Keratinocyte (primary cell): ENCODE results near the gene NRG2. TPM values are rescaled to one million over a fixed set of nuclear protein-coding genes. Genes with fewer than 3 reads are reported as not detected.

Experiments
- DNase-seq: peaks from one replicate; pipeline ENCODE4 v3.0.0-alpha.2; 2011; ENCODE audit warnings: low read depth, missing footprints, low spot score
- FAIRE-seq: peaks from 2 replicates; lab custom pipeline; 2011; peaks lifted over from hg19 to GRCh38; lab: Jason Lieb, UNC
- H2AFZ ChIP-seq: 2 replicates; pipeline ENCODE4 v1.6.0; 2012; ENCODE audit warnings: low read length, control low read depth, inconsistent platforms; ENCODE audit not compliant: control insufficient read depth
- H3K27ac ChIP-seq: 2 replicates; pipeline ENCODE4 v1.5.1; 2011; ENCODE audit warnings: low read length; ENCODE audit not compliant: control insufficient read depth, insufficient read depth
- H3K27me3 ChIP-seq: 3 replicates; pipeline ENCODE4 v1.6.0; 2011; ENCODE audit warnings: low read length; ENCODE audit not compliant: control insufficient read depth, insufficient read depth; ENCODE audit errors: extremely low read depth
- H3K36me3 ChIP-seq, 2 experiments: 2 replicates in 1 of 2; 3 replicates in 1 of 2; pipeline ENCODE4 v1.5.1; 2011; ENCODE audit warnings: low read length in 2 of 2, mild to moderate bottlenecking in 1 of 2; ENCODE audit not compliant: control insufficient read depth in 2 of 2, insufficient read depth in 2 of 2; ENCODE audit errors: extremely low read depth in 1 of 2
- H3K4me1 ChIP-seq: 3 replicates; pipeline ENCODE4 v1.5.1; 2011; ENCODE audit warnings: low read length; ENCODE audit not compliant: control insufficient read depth, insufficient read depth; ENCODE audit errors: extremely low read depth
- H3K4me2 ChIP-seq: 3 replicates; pipeline ENCODE4 v1.6.0; 2011; ENCODE audit warnings: low read depth, low read length; ENCODE audit not compliant: control insufficient read depth, insufficient read depth; ENCODE audit errors: extremely low read depth
- H3K4me3 ChIP-seq, 3 experiments: fragments of 200-600 bp in 1 of 3; sonication (generic) in 1 of 3; 2 replicates in 2 of 3; 3 replicates in 1 of 3; pipeline ENCODE4 v1.5.1; 2011 to 2016; ENCODE audit warnings: low read length in 3 of 3, mild to moderate bottlenecking in 3 of 3, control low read depth in 2 of 3, inconsistent platforms in 1 of 3, low read depth in 1 of 3, mixed read lengths in 1 of 3, mixed run types in 1 of 3, moderate library complexity in 1 of 3; ENCODE audit not compliant: control insufficient read depth in 2 of 3, insufficient read depth in 2 of 3; ENCODE audit errors: extremely low read depth in 1 of 3
- H3K79me2 ChIP-seq: 2 replicates; pipeline ENCODE4 v1.6.0; 2012; ENCODE audit warnings: low read length; ENCODE audit not compliant: control insufficient read depth, insufficient read depth
- H3K9ac ChIP-seq: 3 replicates; pipeline ENCODE4 v1.6.0; 2011; ENCODE audit warnings: low read length; ENCODE audit not compliant: control insufficient read depth, insufficient read depth; ENCODE audit errors: extremely low read depth
- H3K9me1 ChIP-seq: 3 replicates; pipeline ENCODE4 v1.6.0; 2011; ENCODE audit warnings: low read length; ENCODE audit not compliant: control insufficient read depth, insufficient read depth; ENCODE audit errors: extremely low read depth
- H3K9me3 ChIP-seq: 2 replicates; pipeline ENCODE4 v1.5.1; 2012; ENCODE audit warnings: low read depth, low read length; ENCODE audit not compliant: control insufficient read depth
- H4K20me1 ChIP-seq: 3 replicates; pipeline ENCODE4 v1.6.0; 2011; ENCODE audit warnings: low read length; ENCODE audit not compliant: control insufficient read depth, insufficient read depth; ENCODE audit errors: extremely low read depth
- EZH2 ChIP-seq: IDR thresholded peaks from one replicate; pipeline ENCODE4 v1.6.1; 2012; ENCODE audit warnings: inconsistent platforms, mild to moderate bottlenecking, low read length, moderate library complexity
- dilution Hi-C: fragments of 300-500 bp; cut with MboI; formaldehyde crosslinking; loops from one replicate; pipeline ENCODE4 v1.7.0; 2020; ENCODE audit warnings: low sequenced_read_pairs; ENCODE audit not compliant: extremely low pct_ligation_motif_present
- polyA plus RNA-seq, 5 experiments: library from polyadenylated mRNA; depleted of rRNA in 3 of 5; stranded (reverse) in 3 of 5; stranded (forward) in 1 of 5; unstranded in 1 of 5; fragments of >200 nt; gene quantifications; 1 replicate in 1 of 5; 2 replicates in 3 of 5; 3 replicates in 1 of 5; pipeline versions ENCODE4 v1.2.1 to v1.2.3, GENCODE V29; 2011 to 2012; ENCODE audit warnings: missing spikeins in 2 of 5, low read depth in 1 of 5, low replicate concordance in 1 of 5
- TF ChIP-seq, protein P1 (sequence below), 3 experiments: IDR thresholded peaks in 1 of 3; conservative IDR thresholded peaks in 1 of 3; optimal IDR thresholded peaks in 1 of 3; 2 replicates in 2 of 3; 3 replicates in 1 of 3; pipeline versions ENCODE3 to v1.5.1; 2011; ENCODE audit warnings: low read length in 3 of 3, mild to moderate bottlenecking in 3 of 3, moderate library complexity in 2 of 3, control low read depth in 1 of 3, inconsistent platforms in 1 of 3; ENCODE audit not compliant: insufficient read depth in 2 of 3; ENCODE audit errors: extremely low read depth in 1 of 3

The NRG2 gene
- polyA plus RNA-seq, 1 donor (not counting 4 experiments of a cell fraction or from before 2014, with no cell fraction given): 0.13 TPM

DNA sequence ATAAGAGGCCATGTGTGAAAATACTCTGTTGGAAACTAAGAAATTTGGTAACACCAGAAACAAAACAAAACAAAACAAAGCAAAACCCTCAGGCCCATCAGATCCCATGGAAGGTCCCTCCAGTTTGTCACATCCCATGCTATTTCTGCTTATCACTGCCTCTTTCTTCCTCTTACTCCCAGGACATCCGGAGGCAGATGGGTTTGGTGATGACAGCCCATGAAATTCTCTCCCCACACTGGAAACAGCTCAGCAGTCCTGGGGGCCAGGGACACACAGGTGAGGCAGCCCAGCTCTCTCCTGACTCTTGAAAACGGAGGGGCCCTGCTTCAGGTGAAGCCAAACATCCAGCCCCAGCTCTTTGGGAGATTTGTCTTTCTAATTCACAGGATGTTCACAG lies 63.2 kb downstream of the NRG2 start:
- H3K9me1 ChIP-seq: no peaks in the 10 kb centered on the region
- no peak overlapping the region for H2AFZ ChIP-seq
- H3K79me2 ChIP-seq: no peaks in the 10 kb centered on the region
- H4K20me1 ChIP-seq: no peaks in the 10 kb centered on the region
- no peak for TF ChIP-seq EZH2
- TF ChIP-seq, protein P1, sequence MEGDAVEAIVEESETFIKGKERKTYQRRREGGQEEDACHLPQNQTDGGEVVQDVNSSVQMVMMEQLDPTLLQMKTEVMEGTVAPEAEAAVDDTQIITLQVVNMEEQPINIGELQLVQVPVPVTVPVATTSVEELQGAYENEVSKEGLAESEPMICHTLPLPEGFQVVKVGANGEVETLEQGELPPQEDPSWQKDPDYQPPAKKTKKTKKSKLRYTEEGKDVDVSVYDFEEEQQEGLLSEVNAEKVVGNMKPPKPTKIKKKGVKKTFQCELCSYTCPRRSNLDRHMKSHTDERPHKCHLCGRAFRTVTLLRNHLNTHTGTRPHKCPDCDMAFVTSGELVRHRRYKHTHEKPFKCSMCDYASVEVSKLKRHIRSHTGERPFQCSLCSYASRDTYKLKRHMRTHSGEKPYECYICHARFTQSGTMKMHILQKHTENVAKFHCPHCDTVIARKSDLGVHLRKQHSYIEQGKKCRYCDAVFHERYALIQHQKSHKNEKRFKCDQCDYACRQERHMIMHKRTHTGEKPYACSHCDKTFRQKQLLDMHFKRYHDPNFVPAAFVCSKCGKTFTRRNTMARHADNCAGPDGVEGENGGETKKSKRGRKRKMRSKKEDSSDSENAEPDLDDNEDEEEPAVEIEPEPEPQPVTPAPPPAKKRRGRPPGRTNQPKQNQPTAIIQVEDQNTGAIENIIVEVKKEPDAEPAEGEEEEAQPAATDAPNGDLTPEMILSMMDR (optimal IDR thresholded peaks at IDR 0.05 in 1 of 3, IDR thresholded peaks at IDR 0.05 in 1 of 3, conservative IDR thresholded peaks at IDR 0.05 in 1 of 3; ENCODE audit: extremely low read depth in 1 of 3, insufficient read depth in 2 of 3, low read length in 3 of 3): no peak
- H3K36me3 ChIP-seq: no peaks in the 10 kb centered on the region
- dilution Hi-C loops: no loop called here
- H3K9ac ChIP-seq: no peak overlapping the region
- H3K27ac ChIP-seq: no peak overlapping the region
- FAIRE-seq: no peak
- H3K27me3 ChIP-seq: no peaks in the 10 kb centered on the region
- no peak for DNase-seq
- no peak overlapping the region for H3K4me2 ChIP-seq
- peaks cover 5% of the 10 kb centered on the region for H3K4me1 ChIP-seq
- no peak overlapping the region for H3K4me3 ChIP-seq
- H3K9me3 ChIP-seq: no peaks in the 10 kb centered on the region

DNA sequence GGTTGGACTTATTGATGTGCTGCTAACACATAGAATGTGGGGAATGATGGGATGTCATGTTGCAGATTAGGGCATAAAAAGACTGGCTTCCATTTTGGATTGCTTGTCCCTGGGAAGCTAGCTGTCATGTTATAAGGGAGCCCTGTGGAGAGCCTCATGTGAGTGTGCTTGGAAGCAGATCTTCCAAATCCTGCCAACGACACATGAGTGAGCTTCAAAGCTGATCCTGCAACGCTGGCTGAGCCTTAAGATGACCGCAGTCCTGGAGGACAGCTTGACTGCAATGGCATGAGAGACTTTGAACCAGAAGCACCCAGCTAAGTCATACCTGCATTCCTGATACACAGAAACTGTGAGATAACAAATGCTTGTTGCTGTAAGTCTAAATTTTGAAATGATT lies 63.6 kb downstream of the NRG2 start:
- H3K27me3 ChIP-seq: no peaks in the 10 kb centered on the region
- no peak overlapping the region for H3K9ac ChIP-seq
- no peak overlapping the region for H2AFZ ChIP-seq
- dilution Hi-C loops: no loop called here
- no peaks in the 10 kb centered on the region for H4K20me1 ChIP-seq
- no peaks in the 10 kb centered on the region for H3K9me3 ChIP-seq
- H3K4me3 ChIP-seq: no peak overlapping the region
- peaks cover under 1% of the 10 kb centered on the region for H3K4me1 ChIP-seq
- H3K9me1 ChIP-seq: no peaks in the 10 kb centered on the region
- no peak overlapping the region for H3K27ac ChIP-seq
- DNase-seq (no peak), FAIRE-seq (no peak)
- no peaks in the 10 kb centered on the region for H3K36me3 ChIP-seq
- no peak overlapping the region for H3K4me2 ChIP-seq
- H3K79me2 ChIP-seq: no peaks in the 10 kb centered on the region
- TF ChIP-seq, protein P1 (optimal IDR thresholded peaks at IDR 0.05 in 1 of 3, IDR thresholded peaks at IDR 0.05 in 1 of 3, conservative IDR thresholded peaks at IDR 0.05 in 1 of 3; ENCODE audit: extremely low read depth in 1 of 3, insufficient read depth in 2 of 3, low read length in 3 of 3): no peak
- TF ChIP-seq EZH2: no peak
